Endometrial microvascular endothelial cells (primary cell): Measurements from ENCODE around the gene SRPK2. TPM values are rescaled to one million over a fixed set of nuclear protein-coding genes. Genes with fewer than 3 reads are reported as not detected.

Experiments used
- in situ Hi-C: cut with HindIII; loops from 2 replicates; pipeline ENCODE4 v1.10.0; 2017; ENCODE audit warnings: low sequenced_read_pairs, low pct_unique_long_range_greater_than_20kb; ENCODE audit errors: inconsistent ontology term
- total RNA-seq: library from RNA; depleted of rRNA; stranded (reverse); fragments of >200 nt; gene quantifications from one replicate; pipeline ENCODE4 v1.2.3, GENCODE V29; 2015; ENCODE audit errors: inconsistent ontology term

SRPK2 gene
- total RNA-seq, 1 donor from 2014 or later, result 32.5 TPM

DNA sequence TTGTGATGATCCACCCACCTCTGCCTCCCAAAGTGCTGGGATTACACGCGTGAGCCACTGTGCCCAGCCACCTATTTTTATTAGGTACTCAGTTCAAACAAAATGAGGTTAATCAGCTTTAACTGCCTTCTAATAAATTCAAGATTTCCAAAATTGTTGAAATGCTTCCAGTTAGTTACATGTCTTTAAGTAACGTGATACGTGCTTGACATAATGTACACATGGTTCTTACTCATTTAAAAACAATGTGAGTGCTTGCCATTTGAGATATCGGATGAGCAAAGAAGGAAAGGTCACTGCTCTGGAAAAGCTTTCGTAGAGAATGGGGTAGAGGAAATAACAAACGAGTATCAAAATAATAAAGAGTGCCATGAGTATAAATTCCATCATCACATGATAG is 291.1 kb downstream of the SRPK2 start:
- in situ Hi-C loops, result loop anchor here (25.0 kb wide), 1 partner anchor 110 kb away; no protein-coding TSS in a partner anchor

DNA sequence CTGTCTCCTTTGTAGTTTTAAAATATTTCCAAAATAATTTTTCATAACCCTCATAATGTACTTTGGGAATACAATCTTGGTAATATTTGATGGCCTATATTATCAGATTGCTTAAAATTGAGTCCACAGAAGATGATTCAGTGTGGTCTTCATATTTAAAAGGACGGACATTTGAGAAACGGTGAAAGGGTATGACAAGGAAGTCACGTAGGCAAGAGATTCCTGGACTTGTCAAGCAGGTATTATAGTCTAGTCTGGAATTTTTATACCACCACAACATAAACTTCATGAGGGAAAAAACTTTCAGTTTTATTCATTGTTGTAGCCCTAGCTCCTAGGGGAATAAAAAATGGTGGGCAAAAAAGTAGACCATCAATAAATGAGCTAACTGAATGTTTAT is 292.4 kb downstream of the SRPK2 start:
- in situ Hi-C loops, result loop anchor here (25.0 kb wide), 1 partner anchor 109 kb away; no protein-coding TSS in a partner anchor

DNA sequence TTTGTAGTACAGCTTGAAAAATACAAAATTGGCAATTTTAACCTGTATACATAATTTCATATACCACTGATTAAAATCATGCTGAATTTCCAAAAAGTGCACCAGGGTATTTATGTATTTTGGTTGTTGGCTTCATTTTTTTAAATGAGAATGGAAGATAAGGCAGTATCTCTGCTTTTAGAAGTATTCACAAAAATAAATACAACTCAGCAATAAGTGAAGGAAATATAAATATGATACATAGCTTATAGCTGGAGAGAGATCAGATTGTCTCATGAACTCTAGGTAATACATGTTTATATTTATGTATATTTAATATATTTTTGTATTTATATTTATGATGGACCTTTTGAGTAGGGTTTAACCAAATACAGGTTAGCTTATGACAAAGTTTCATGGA is 293.8 kb downstream of the SRPK2 start:
- in situ Hi-C loops, result loop anchor here (25.0 kb wide), 1 partner anchor 108 kb away; no protein-coding TSS in a partner anchor

DNA sequence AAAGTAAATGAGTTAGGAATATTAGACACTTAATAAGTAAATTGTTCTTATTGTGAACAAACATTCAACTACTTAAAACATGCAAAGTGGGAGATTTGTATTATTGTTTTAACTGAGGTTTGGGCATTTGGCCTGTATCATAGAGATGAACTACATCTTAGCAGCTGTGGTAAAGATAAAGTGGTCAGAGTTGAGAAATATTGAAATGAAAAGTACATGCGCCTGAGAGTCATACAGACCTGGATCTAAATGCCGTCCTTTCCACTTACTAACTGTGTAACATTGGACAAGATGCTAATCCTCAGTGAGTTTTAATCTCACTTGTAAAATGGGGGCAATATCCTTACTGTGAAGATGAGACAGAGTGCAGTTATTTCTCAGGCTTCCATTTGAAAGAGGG is 300.3 kb downstream of the SRPK2 start:
- in situ Hi-C loops, result loop anchor here (25.0 kb wide), 1 partner anchor 101 kb away; no protein-coding TSS in a partner anchor

DNA sequence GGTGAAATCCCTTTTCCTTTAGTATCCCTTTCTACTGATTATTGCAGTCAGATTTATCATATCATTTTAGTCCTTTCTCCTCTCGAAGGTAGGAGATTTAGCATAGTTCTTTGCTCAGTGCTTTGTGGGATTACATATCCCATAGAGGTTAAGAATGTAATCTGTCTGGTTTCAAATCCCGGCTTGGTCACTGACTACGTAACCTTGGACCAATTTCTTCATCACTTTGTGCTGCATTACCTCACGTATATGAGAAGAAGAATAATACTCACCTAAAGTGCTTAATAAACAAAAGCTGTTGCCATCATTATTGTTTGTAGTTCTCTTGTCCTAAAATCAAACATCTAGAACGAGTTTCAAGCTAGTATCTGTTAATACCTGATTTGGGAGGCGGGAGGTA is 300.7 kb downstream of the SRPK2 start:
- in situ Hi-C loops, result loop anchor here (25.0 kb wide), 1 partner anchor 101 kb away; no protein-coding TSS in a partner anchor

DNA sequence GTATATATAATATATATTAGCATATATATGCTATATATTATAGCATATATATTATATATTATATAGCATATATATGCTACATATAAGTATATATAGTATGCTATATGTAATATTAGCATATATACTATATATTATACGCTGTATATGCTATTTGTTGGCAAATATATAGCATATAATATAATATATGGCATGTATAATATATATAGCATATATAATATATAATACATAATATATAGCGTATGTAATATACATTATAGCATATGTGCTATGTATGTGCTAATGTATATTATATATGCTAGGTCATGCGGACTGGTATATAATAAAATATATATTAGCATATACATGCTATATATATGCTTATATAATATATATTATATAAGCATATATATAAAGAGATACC is 301.9 kb downstream of the SRPK2 start:
- in situ Hi-C loops, result loop anchor here (25.0 kb wide), 1 partner anchor 100 kb away; no protein-coding TSS in a partner anchor

DNA sequence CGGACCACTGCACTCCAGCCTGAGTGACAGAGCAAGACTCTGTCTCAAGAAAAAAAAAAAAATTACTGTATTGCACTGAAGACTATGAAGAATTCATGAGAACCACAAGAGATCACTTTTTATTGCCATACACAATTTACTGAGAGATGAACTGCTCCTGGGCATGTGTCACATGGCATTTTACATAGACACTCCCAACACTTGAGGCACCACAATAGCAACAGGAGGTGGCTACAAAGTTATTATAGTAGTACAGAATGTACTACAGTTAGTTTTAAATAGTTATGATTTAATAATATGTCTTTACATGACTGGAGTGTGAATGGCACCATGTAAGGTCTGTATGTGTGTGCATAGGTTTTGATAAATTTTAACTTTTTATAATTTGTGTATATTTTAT is 304.1 kb downstream of the SRPK2 start:
- in situ Hi-C loops, result loop anchor here (25.0 kb wide), 1 partner anchor 97 kb away; no protein-coding TSS in a partner anchor

DNA sequence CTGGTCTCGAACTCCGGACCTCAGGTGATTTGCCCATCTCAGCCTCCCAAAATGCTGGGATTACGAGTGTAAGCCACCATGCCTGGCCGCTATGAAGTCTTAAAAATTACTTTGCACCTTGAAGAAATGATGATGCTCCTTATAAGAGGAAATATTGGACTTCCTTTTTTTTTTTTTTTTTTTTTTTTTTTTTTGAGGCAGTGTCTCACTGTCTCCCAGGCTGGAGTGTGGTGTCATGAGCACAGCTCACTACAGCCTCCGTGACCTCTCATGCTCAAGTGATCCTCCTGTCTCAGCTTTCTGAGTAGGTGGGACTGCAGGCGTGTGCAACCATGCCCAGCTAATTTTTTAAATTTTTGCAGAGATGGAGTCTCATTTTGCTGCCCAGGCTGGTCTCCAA is 309.4 kb downstream of the SRPK2 start:
- in situ Hi-C loops, result loop anchor here (25.0 kb wide), 1 partner anchor 92 kb away; no protein-coding TSS in a partner anchor

DNA sequence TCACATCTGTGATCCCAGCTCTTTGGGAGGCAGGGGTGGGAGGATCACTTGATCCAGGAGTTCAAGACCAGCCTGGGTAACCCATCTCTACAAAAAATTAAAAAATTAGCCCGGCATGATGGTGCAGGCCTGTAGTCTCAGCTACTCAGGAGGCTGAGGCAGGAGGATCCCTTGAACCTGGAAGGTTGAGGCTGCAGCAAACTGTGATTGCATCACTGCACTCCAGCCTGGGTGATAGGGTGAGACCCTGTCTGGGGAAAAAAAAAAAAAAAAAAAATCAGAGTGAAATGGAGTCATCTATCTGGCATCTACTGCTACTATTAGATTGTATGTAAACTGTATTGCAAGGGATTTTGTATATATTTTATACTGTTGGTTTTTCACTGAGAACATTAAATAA is 315.6 kb downstream of the SRPK2 start:
- in situ Hi-C loops, result no loop called here

DNA sequence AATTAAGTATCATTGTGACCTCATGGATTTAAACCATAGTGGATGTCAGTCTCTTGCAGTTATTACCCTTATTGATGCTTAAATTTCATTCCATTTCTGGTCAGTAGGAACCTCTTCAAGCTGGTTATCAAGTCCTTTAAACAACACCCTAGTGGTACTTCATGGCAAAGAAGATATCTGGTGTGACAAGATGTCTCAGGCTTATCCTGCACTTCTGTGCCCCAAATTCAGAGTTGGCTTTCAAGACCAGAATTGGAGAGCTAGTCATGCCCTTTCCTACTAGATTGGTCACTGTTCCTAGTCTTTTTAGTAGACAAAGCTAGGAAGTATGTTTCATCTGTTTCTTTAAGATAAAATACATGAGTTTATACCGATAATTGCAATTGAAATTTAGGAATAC is 319.8 kb downstream of the SRPK2 start:
- in situ Hi-C loops, result no loop called here

DNA sequence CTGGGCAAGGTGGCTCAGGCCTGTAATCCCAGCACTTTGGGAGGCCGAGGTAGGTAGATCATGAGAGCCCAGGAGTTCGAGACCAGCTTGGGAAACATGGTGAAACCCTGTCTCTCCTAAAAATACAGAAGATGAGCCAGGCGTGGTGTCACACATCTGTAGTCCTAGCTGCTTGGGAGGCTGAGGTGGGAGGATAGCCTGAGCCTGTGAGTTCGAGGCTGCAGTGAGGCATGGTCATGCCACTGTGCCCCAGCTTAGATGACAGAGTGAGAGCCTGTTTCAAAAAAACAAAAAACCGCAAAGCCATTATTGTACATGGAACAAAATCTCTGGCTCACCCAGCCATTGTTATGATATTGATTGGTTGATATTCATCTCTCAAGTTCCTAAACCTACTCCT is 321.0 kb downstream of the SRPK2 start:
- in situ Hi-C loops, result no loop called here

Other genes starting within 250 kb of the SRPK2 start
- 26.9 TPM for gene PUS7, start 133.3 kb upstream of the SRPK2 start, total RNA-seq
- 18.5 TPM for gene RINT1, start 143.3 kb upstream of the SRPK2 start, total RNA-seq
- not detected for gene EFCAB10, start 192.6 kb upstream of the SRPK2 start, total RNA-seq